GM21367 (cell line): ENCODE measurements around the gene KRT27.
"Not testable (repeated sequence)": the region's sequence is repeated elsewhere in the genome, so short reads cannot be mapped to it uniquely, and the experiment has no call there.

Source experiments
- ATAC-seq: cut with Tn5 transposase; IDR thresholded peaks from one replicate; pipeline ENCODE4 v1.9.1; 2021; ENCODE audit not compliant: unreplicated experiment

The KRT27 gene

GRCh38 chr17:40760105-40761016 is 22.0 kb downstream of the KRT27 start:
- no peak for ATAC-seq

- no peak for ATAC-seq
Observed at GRCh38 chr17:40755231-40755630, 27.1 kb downstream of the KRT27 start, which contains the start of gene KRT25. Gene KRT25, minus strand, starts transcription at chr17:40755331. Its CDS starts 60 bp downstream, at chr17:40755271.

GRCh38 chr17:40753804-40754203 is 28.5 kb downstream of the KRT27 start:
- no peak for ATAC-seq

- no peak for ATAC-seq
Observed at GRCh38 chr17:40751065-40751464, 31.3 kb downstream of the KRT27 start.

GRCh38 chr17:40750391-40750790 is 32.0 kb downstream of the KRT27 start:
- ATAC-seq: no peak

GRCh38 chr17:40748666-40749065 is 33.7 kb downstream of the KRT27 start:
- ATAC-seq: not testable (repeated sequence)

GRCh38 chr17:40738553-40738952 is 43.8 kb downstream of the KRT27 start:
- ATAC-seq: no peak

- no peak for ATAC-seq
Observed at GRCh38 chr17:40735016-40735415, 47.3 kb downstream of the KRT27 start.

GRCh38 chr17:40734018-40734417 is 48.3 kb downstream of the KRT27 start:
- ATAC-seq: no peak

GRCh38 chr17:40730970-40731369 is 51.4 kb downstream of the KRT27 start:
- no peak for ATAC-seq

- ATAC-seq: no peak
Observed at GRCh38 chr17:40727447-40728231, 54.7 kb downstream of the KRT27 start.

- ATAC-seq: no peak
Observed at GRCh38 chr17:40726919-40727318, 55.4 kb downstream of the KRT27 start.
